Smooth muscle cell (in vitro differentiated cells): ENCODE data around the gene PYHIN1. TPM values are rescaled to one million over a fixed set of nuclear protein-coding genes. Genes with fewer than 3 reads are reported as not detected.

Experiments used
- DNase-seq: peaks from one replicate; lab custom pipeline; 2025; ENCODE audit not compliant: unreplicated experiment; lab: John Stamatoyannopoulos, UW
- H2AFZ ChIP-seq: fragments of 200-600 bp; sonication (generic); 2 replicates; pipeline ENCODE4 v1.6.0; 2016; ENCODE audit warnings: antibody characterized with exemption, low read depth, mild to moderate bottlenecking
- H3F3A ChIP-seq: fragments of 200-600 bp; sonication (generic); 2 replicates; pipeline ENCODE4 v1.6.0; 2017; ENCODE audit warnings: antibody characterized with exemption, low read depth
- H3K27ac ChIP-seq: fragments of 200-600 bp; sonication (generic); 2 replicates; pipeline ENCODE4 v1.5.1; 2016; ENCODE audit warnings: low read depth, mild to moderate bottlenecking
- H3K27me3 ChIP-seq: fragments of 200-600 bp; sonication (generic); 2 replicates; pipeline ENCODE4 v1.6.1; 2016; ENCODE audit warnings: low read depth, mild to moderate bottlenecking
- H3K36me3 ChIP-seq: fragments of 200-600 bp; sonication (generic); 2 replicates; pipeline ENCODE4 v1.5.1; 2016; ENCODE audit warnings: low read depth
- H3K4me1 ChIP-seq: fragments of 200-600 bp; sonication (generic); 2 replicates; pipeline ENCODE4 v1.5.1; 2016; ENCODE audit warnings: low read depth
- H3K4me2 ChIP-seq: fragments of 200-600 bp; sonication (generic); 2 replicates; pipeline ENCODE4 v1.6.0; 2016; ENCODE audit warnings: mild to moderate bottlenecking
- H3K4me3 ChIP-seq: fragments of 200-600 bp; sonication (generic); 2 replicates; pipeline ENCODE4 v1.5.1; 2016; ENCODE audit warnings: mild to moderate bottlenecking
- H3K79me2 ChIP-seq: fragments of 200-600 bp; sonication (generic); 2 replicates; pipeline ENCODE4 v1.6.0; 2016; ENCODE audit warnings: low read depth, mild to moderate bottlenecking
- H3K9ac ChIP-seq: fragments of 200-600 bp; sonication (generic); 2 replicates; pipeline ENCODE4 v1.6.0; 2016; ENCODE audit warnings: low read depth
- H3K9me3 ChIP-seq: fragments of 200-600 bp; sonication (generic); replicated peaks from 2 replicates; pipeline ENCODE4 v1.5.1; 2016; ENCODE audit warnings: low read depth
- H4K20me1 ChIP-seq: fragments of 200-600 bp; sonication (generic); 2 replicates; pipeline ENCODE4 v1.6.0; 2016; ENCODE audit warnings: low read depth
- WGBS: methylation state at CpG from one replicate; pipeline ENCODE4 v1.1.7; 2016; ENCODE audit warnings: low lambda C conversion rate; 5-methylcytosine and 5-hydroxymethylcytosine counted together
- polyA plus RNA-seq: library from polyadenylated mRNA; unstranded; fragments of >200 nt; fragmentation: Nextera tagmentation; extraction: Ambion mirVana; gene quantifications from 2 replicates; pipeline ENCODE4 v1.2.1, GENCODE V29; 2016
- total RNA-seq: library from RNA; depleted of rRNA; stranded (reverse); fragments of >200 nt; gene quantifications from 2 replicates; pipeline ENCODE4 v1.2.3, GENCODE V29; 2014
- TF ChIP-seq, protein P1 (sequence below): fragments of 200-600 bp; sonication (generic); IDR thresholded peaks from 2 replicates; pipeline ENCODE4 v1.5.1; 2017; ENCODE audit warnings: borderline replicate concordance, mild to moderate bottlenecking, antibody characterized with exemption; ENCODE audit not compliant: insufficient read depth, poor library complexity, severe bottlenecking

Gene PYHIN1
- total and polyA plus RNA-seq, 2 experiments from 2014 or later, result 0.22 TPM; not detected in 1

DNA sequence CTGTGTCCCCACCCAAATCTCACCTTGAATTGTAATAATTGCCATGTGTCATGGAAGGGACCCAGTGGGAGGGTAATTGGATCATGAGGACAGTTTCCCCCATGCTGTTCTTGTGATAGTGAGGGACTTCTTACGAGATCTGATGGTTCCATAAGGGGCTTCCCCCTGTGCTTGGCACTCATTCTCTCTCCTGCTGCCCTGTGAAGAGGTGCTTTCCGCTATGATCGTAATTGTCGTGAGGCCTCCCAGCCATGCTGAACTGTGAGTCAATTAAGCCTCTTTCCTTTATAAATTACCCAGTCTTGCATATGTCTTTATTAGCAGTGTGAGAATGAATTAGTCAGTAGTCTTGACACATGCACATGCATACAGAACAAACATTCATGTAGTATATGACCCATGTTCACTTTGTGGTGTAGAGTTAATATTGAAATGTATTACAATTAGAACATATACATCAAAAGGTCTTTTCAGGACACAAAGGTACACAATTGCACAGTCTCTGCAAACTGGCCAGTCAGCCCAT is 61.5 kb downstream of the PYHIN1 start:
- Histone ChIP-seq H3K79me2 (no peaks in the 10 kb centered on the region), H2AFZ (no peak overlapping the region), H3K27ac (no peak overlapping the region), H3K4me1 (no peaks in the 10 kb centered on the region), H3K4me3 (no peak overlapping the region), H4K20me1 (no peaks in the 10 kb centered on the region), H3K9ac (no peak overlapping the region), H3K27me3 (no peaks in the 10 kb centered on the region), H3K4me2 (no peak overlapping the region), H3K36me3 (no peaks in the 10 kb centered on the region), H3K9me3 (no peaks in the 10 kb centered on the region), H3F3A (no peaks in the 10 kb centered on the region)
- no peak for DNase-seq
- WGBS, result no CpG with 5 or more reads among the region's 4 CpGs
- TF ChIP-seq, protein P1, sequence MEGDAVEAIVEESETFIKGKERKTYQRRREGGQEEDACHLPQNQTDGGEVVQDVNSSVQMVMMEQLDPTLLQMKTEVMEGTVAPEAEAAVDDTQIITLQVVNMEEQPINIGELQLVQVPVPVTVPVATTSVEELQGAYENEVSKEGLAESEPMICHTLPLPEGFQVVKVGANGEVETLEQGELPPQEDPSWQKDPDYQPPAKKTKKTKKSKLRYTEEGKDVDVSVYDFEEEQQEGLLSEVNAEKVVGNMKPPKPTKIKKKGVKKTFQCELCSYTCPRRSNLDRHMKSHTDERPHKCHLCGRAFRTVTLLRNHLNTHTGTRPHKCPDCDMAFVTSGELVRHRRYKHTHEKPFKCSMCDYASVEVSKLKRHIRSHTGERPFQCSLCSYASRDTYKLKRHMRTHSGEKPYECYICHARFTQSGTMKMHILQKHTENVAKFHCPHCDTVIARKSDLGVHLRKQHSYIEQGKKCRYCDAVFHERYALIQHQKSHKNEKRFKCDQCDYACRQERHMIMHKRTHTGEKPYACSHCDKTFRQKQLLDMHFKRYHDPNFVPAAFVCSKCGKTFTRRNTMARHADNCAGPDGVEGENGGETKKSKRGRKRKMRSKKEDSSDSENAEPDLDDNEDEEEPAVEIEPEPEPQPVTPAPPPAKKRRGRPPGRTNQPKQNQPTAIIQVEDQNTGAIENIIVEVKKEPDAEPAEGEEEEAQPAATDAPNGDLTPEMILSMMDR, result no peak

DNA sequence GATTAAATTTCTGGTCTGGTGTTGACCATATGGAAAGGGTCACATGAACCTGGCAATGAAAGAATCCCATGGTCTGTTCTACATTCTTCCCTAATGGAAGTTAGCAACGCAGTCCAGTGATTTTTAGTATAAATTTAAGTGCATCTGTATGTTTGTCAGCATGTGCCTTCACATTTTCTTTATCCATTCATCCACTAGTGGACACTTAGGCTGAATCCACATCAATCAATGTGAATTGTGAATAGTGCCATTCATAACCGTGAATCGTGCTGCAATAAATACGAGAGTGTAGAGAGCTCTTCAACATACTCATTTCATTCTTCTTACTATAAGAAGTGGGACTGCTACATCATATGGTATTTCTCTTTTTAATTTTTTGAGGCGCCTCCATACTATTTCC is 65.6 kb downstream of the PYHIN1 start:
- H3K9me3 ChIP-seq, result no peaks in the 10 kb centered on the region
- H3K79me2 ChIP-seq, result no peaks in the 10 kb centered on the region
- WGBS, result 75% methylated on average over 5 of the region's 5 CpGs
- H3K36me3 ChIP-seq, result no peaks in the 10 kb centered on the region
- no peaks in the 10 kb centered on the region for H3K27me3 ChIP-seq
- TF ChIP-seq, protein P1, result no peak
- H3K4me2 ChIP-seq, result no peak overlapping the region
- no peak overlapping the region for H3K4me3 ChIP-seq
- no peaks in the 10 kb centered on the region for H4K20me1 ChIP-seq
- peaks cover 26% of the 10 kb centered on the region for H3K4me1 ChIP-seq
- H3K9ac ChIP-seq, result no peak overlapping the region
- no peak overlapping the region for H3K27ac ChIP-seq
- H2AFZ ChIP-seq, result peak overlapping the region; percentile 79
- no peak for DNase-seq
- peaks cover 9% of the 10 kb centered on the region for H3F3A ChIP-seq

DNA sequence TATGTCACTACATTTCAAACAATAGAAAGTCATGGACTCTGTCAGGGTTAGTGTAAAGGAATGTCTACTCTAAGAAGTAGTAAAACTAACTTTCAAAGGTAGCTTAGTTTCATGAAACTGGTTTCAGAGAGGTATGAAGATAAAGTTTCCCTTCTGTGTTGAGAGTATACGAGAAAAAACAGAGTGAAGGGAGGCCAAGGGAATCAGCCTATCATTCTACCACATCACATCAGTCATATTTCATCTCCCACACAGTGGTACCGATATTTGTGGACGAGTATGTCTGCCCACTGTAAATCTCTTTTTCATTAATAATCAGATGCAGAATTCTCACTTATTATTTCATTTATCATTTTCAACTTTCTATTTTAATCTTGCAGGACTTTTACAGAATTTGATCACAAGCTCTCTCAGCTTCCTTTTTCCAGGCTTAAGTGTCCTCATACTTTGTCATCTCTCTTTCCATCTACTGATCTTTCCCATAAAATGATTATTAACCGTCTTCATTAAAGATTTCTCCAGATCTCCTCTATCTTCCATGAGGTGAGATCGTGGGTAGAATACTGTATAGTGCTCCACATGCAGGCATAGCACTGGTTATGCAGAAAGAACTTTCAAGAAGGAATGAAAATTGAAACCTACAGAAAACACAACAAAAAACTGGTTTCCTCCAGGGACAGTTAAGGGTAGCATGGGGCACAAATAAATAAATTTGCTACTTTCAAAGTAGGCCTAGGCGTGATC is 66.9 kb downstream of the PYHIN1 start:
- 52% methylated on average over 6 of the region's 6 CpGs for WGBS
- Histone ChIP-seq H4K20me1 (no peaks in the 10 kb centered on the region), H3F3A (peaks cover 9% of the 10 kb centered on the region), H3K4me3 (peak overlapping the region; percentile 57), H3K4me1 (peaks cover 26% of the 10 kb centered on the region), H3K36me3 (no peaks in the 10 kb centered on the region), H2AFZ (peak overlapping the region; percentile 79), H3K9me3 (no peaks in the 10 kb centered on the region), H3K79me2 (peaks cover 5% of the 10 kb centered on the region), H3K9ac (no peak overlapping the region), H3K27me3 (no peaks in the 10 kb centered on the region), H3K27ac (peak overlapping the region; percentile 77), H3K4me2 (peak overlapping the region; percentile 83)
- DNase-seq, result no peak
- TF ChIP-seq, protein P1, result no peak

DNA sequence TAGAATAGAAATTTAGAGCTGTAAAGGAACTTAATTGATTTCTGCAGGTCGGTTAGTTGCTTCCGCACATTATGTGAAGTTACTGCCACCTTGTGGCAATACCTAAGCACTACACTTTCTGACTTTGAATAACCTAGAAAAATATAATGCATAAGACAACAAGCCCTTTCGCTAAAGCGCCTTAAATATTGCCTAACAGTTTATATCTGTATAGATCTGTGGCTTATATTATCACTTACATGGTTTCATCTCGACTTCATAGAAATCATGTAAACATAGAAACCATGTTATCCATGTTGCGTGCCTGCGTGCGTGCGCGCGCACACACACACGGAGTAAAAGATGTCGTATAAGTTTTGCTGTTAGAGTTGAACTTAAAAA is 67.4 kb downstream of the PYHIN1 start:
- H3K36me3 ChIP-seq, result no peaks in the 10 kb centered on the region
- H3K79me2 ChIP-seq, result peaks cover 7% of the 10 kb centered on the region
- 3% methylated on average over 13 of the region's 13 CpGs for WGBS
- H3K4me1 ChIP-seq, result peaks cover 26% of the 10 kb centered on the region
- H3K9ac ChIP-seq, result peak overlapping the region; percentile 60
- peak overlapping the region; percentile 83 for H3K4me2 ChIP-seq
- peaks cover 9% of the 10 kb centered on the region for H3F3A ChIP-seq
- peak overlapping the region; percentile 77 for H3K27ac ChIP-seq
- no peaks in the 10 kb centered on the region for H4K20me1 ChIP-seq
- H3K27me3 ChIP-seq, result no peaks in the 10 kb centered on the region
- peak overlapping the region; percentile 57 for H3K4me3 ChIP-seq
- peak overlapping the region; percentile 79 for H2AFZ ChIP-seq
- no peaks in the 10 kb centered on the region for H3K9me3 ChIP-seq
- TF ChIP-seq, protein P1, result peak; percentile 96
- no peak for DNase-seq
